ENCODE data around the gene PAK1. TPM values are rescaled to one million over a fixed set of nuclear protein-coding genes. Genes with fewer than 3 reads are reported as not detected.
A peak's percentile ranks its signal among the peaks of the same experiment; 100 is the strongest.

The PAK1 gene
- total and polyA plus RNA-seq, 2 donors (not counting 1 experiment from before 2014, with no cell fraction given): 34.6 to 37.7 TPM

- H3K27me3 ChIP-seq (ENCODE audit: control insufficient read depth, insufficient read depth, low read length): no peaks in the 10 kb centered on the region
- H2AFZ ChIP-seq (ENCODE audit: low read length): peak overlapping the region; percentile 61
- peak overlapping the region; percentile 67 to 83 (median 72) for H3K4me3 ChIP-seq (replicated peaks in 1 of 4; ENCODE audit: control extremely low read depth in 1 of 4, insufficient read depth in 1 of 4, low read depth in 3 of 4, low read length in 4 of 4)
- peak; percentile 31 to 36 for DNase-seq (ENCODE audit: low read depth in 2 of 2)
- peak overlapping the region; percentile 69 for H3K9ac ChIP-seq (ENCODE audit: insufficient read depth, low read length)
- no peaks in the 10 kb centered on the region for H3K36me3 ChIP-seq (ENCODE audit: control insufficient read depth, insufficient read depth, low read length)
- H3K79me2 ChIP-seq (ENCODE audit: control insufficient read depth, insufficient read depth, low read length): peaks cover 21% of the 10 kb centered on the region
- TF ChIP-seq EZH2 (IDR thresholded peaks at IDR 0.05; ENCODE audit: low read length, missing control alignments) (no peak), CTCF (conservative IDR thresholded peaks at IDR 0.05 in 1 of 2, IDR thresholded peaks at IDR 0.05 in 1 of 2; ENCODE audit: low read depth in 1 of 2, low read length in 2 of 2) (no peak)
- no peaks in the 10 kb centered on the region for H3K9me3 ChIP-seq (ENCODE audit: control insufficient read depth, insufficient read depth, low read depth, low read length)
- H4K20me1 ChIP-seq (ENCODE audit: control insufficient read depth, extremely low read depth, insufficient read depth, low read length): no peaks in the 10 kb centered on the region
- H3K4me2 ChIP-seq (ENCODE audit: extremely low read depth, insufficient read depth, low read length): peak overlapping the region; percentile 84
- peaks cover 7% of the 10 kb centered on the region for H3K4me1 ChIP-seq (ENCODE audit: control insufficient read depth, extremely low read depth, insufficient read depth, low read length)
- peak overlapping the region; percentile 53 for H3K27ac ChIP-seq (ENCODE audit: insufficient read depth, low read length)
These were observed 62.7 kb downstream of the PAK1 start for GRCh38 chr11:77411137-77411707.

- Histone ChIP-seq H3K36me3 (ENCODE audit: control insufficient read depth, insufficient read depth, low read length) (no peaks in the 10 kb centered on the region), H3K79me2 (ENCODE audit: control insufficient read depth, insufficient read depth, low read length) (peaks cover 21% of the 10 kb centered on the region), H2AFZ (ENCODE audit: low read length) (no peak overlapping the region), H4K20me1 (ENCODE audit: control insufficient read depth, extremely low read depth, insufficient read depth, low read length) (no peaks in the 10 kb centered on the region), H3K27me3 (ENCODE audit: control insufficient read depth, insufficient read depth, low read length) (no peaks in the 10 kb centered on the region), H3K27ac (ENCODE audit: insufficient read depth, low read length) (no peak overlapping the region), H3K4me1 (ENCODE audit: control insufficient read depth, extremely low read depth, insufficient read depth, low read length) (peaks cover 7% of the 10 kb centered on the region), H3K4me3 (replicated peaks in 1 of 4; ENCODE audit: control extremely low read depth in 1 of 4, insufficient read depth in 1 of 4, low read depth in 3 of 4, low read length in 4 of 4) (peak overlapping the region in 3 of 4 experiments; percentile 71 to 83 (median 72)), H3K4me2 (ENCODE audit: extremely low read depth, insufficient read depth, low read length) (peak overlapping the region; percentile 84), H3K9ac (ENCODE audit: insufficient read depth, low read length) (no peak overlapping the region), H3K9me3 (ENCODE audit: control insufficient read depth, insufficient read depth, low read depth, low read length) (no peaks in the 10 kb centered on the region)
- DNase-seq (ENCODE audit: low read depth in 2 of 2): no peak
- TF ChIP-seq EZH2 (IDR thresholded peaks at IDR 0.05; ENCODE audit: low read length, missing control alignments): no peak
- no peak for TF ChIP-seq CTCF (conservative IDR thresholded peaks at IDR 0.05 in 1 of 2, IDR thresholded peaks at IDR 0.05 in 1 of 2; ENCODE audit: low read depth in 1 of 2, low read length in 2 of 2)
These were observed 63.6 kb downstream of the PAK1 start for GRCh38 chr11:77410076-77410827.

- no peak overlapping the region for H3K4me2 ChIP-seq (ENCODE audit: extremely low read depth, insufficient read depth, low read length)
- peaks cover 7% of the 10 kb centered on the region for H3K4me1 ChIP-seq (ENCODE audit: control insufficient read depth, extremely low read depth, insufficient read depth, low read length)
- H3K27me3 ChIP-seq (ENCODE audit: control insufficient read depth, insufficient read depth, low read length): no peaks in the 10 kb centered on the region
- no peak overlapping the region for H3K4me3 ChIP-seq (replicated peaks in 1 of 4; ENCODE audit: control extremely low read depth in 1 of 4, insufficient read depth in 1 of 4, low read depth in 3 of 4, low read length in 4 of 4)
- no peaks in the 10 kb centered on the region for H3K36me3 ChIP-seq (ENCODE audit: control insufficient read depth, insufficient read depth, low read length)
- H3K9me3 ChIP-seq (ENCODE audit: control insufficient read depth, insufficient read depth, low read depth, low read length): no peaks in the 10 kb centered on the region
- H4K20me1 ChIP-seq (ENCODE audit: control insufficient read depth, extremely low read depth, insufficient read depth, low read length): no peaks in the 10 kb centered on the region
- H3K27ac ChIP-seq (ENCODE audit: insufficient read depth, low read length): no peak overlapping the region
- H2AFZ ChIP-seq (ENCODE audit: low read length): no peak overlapping the region
- H3K9ac ChIP-seq (ENCODE audit: insufficient read depth, low read length): no peak overlapping the region
- H3K79me2 ChIP-seq (ENCODE audit: control insufficient read depth, insufficient read depth, low read length): peaks cover 23% of the 10 kb centered on the region
- DNase-seq (ENCODE audit: low read depth in 2 of 2): no peak
- TF ChIP-seq EZH2 (IDR thresholded peaks at IDR 0.05; ENCODE audit: low read length, missing control alignments) (no peak), CTCF (conservative IDR thresholded peaks at IDR 0.05 in 1 of 2, IDR thresholded peaks at IDR 0.05 in 1 of 2; ENCODE audit: low read depth in 1 of 2, low read length in 2 of 2) (no peak)
These were observed 64.8 kb downstream of the PAK1 start for GRCh38 chr11:77409046-77409445.
